ENCODE results near the gene FAT1.

DNA sequence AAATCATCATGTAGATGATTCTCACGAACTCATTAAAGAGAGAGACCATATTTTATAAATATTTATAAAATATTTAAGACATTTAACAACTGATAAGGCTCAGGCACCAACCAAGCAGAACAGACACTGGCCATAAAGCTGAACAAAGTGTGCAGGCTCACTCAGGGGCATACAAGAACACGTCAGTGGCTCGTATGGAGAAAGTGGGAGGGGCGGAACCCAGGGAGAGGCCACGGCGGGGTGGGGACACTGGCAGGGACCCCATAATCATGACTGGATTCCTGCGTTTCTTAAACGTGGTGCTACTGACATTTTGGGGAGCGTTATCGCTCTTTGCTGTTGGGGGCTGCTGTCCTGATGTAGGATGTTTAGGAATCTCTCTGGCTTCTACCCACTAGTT is 31.3 kb upstream of the FAT1 start:
- no peak for TF ChIP-seq CREB1 (CRISPR knock-in tag; IDR thresholded peaks at IDR 0.05)
- no peak for TF ChIP-seq E2F5 (CRISPR knock-in tag; IDR thresholded peaks at IDR 0.05)
- TF ChIP-seq JUN (CRISPR knock-in tag; IDR thresholded peaks at IDR 0.05), result no peak
- TF ChIP-seq CTCF (IDR thresholded peaks at IDR 0.05), result no peak
- TF ChIP-seq IRF2 (CRISPR knock-in tag; IDR thresholded peaks at IDR 0.05; ENCODE audit: borderline replicate concordance, low read depth), result no peak
- no peak for TF ChIP-seq ZNF219 (CRISPR knock-in tag; IDR thresholded peaks at IDR 0.05; ENCODE audit: borderline replicate concordance)
- no peak for TF ChIP-seq ATF3 (CRISPR knock-in tag; conservative IDR thresholded peaks at IDR 0.05)
- TF ChIP-seq NFE2L1 (CRISPR knock-in tag; IDR thresholded peaks at IDR 0.05), result no peak
- no peak for TF ChIP-seq CREM (CRISPR knock-in tag; IDR thresholded peaks at IDR 0.05)
- TF ChIP-seq HMGA2 (CRISPR knock-in tag; IDR thresholded peaks at IDR 0.05), result no peak
- TF ChIP-seq PRDM15 (CRISPR knock-in tag; IDR thresholded peaks at IDR 0.05), result no peak

All from WTC11 (cell line).